ENCODE data around the gene PLOD3.

PLOD3 gene

DNA sequence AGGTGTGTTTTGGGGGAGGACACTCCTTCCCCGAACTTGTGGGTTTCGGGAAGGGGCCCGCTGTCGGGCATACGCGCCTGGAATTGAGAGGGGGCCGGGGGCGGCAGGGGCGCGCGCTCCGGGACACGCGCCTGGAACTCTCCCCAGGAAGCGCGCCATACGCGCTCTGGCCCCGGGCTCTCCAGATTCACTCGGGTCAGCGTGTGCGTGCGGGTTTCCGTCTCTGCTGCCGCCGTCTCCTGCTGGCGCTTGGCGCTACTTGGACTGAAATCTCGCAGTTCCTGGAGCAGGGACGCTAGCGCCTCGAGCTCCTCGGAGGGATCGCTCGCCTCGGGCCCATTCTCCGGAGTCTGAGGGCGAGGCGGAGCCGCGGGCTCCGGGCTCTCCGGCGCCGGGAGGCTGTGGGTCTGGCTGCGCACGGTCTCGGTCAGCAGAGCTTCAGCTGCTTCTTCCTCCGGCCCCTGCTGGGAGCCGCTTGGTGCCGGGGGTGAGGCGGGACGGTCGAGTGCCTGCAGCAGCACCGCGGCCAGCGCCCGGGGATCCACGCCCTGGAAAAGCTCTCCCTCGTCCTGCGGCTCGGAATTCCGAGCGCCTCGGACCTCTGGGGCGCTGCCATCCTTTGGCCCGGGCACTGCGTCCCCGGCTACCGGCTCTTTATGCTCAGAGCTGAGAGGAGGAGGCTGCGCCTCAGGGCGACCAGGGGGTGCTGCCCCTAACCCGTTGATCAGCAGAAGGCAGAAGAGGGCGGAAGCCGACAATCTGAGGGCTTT is 53.1 kb downstream of the PLOD3 start:
- DNase-seq, result no peak

DNA sequence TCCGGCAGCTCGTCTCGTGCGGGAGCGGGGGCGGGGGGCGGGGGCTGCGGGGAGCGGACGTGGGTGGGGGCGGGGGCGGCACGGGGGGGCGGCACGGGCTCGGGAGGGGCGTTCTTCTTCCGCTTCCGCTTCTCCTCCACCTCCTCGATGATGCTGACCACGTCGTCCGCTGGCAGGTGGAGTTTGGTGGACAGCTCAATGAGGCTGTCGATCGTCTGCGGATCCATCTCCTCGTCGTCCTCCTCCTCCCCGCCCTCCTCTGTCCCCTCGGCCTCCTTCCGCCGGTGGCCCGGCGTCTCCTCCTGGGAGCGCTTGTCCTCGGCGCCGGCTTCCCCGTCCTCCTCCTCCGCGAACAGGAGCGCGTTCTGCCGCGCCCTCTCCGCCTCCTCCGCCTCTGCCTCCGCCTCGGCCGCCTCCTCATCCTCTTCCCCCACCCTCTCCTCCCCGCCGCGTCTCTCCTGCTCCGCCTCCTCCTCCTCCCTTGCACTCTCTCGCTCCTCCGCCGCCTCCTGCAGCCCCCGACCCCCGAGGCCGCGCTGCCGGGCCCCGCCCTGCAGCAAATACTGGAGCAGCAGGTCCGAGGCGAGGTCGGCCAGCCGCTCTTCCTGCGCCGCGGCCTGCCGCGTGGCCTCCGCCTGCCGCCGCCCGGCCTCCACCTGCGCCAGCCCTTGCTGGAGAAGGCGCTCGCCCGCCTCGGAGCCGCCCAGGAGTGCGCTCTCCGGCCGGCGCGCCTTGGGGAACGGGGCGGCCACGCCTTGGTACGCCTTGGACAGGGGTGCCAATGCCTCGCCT is 53.9 kb downstream of the PLOD3 start:
- DNase-seq, result no peak

DNA sequence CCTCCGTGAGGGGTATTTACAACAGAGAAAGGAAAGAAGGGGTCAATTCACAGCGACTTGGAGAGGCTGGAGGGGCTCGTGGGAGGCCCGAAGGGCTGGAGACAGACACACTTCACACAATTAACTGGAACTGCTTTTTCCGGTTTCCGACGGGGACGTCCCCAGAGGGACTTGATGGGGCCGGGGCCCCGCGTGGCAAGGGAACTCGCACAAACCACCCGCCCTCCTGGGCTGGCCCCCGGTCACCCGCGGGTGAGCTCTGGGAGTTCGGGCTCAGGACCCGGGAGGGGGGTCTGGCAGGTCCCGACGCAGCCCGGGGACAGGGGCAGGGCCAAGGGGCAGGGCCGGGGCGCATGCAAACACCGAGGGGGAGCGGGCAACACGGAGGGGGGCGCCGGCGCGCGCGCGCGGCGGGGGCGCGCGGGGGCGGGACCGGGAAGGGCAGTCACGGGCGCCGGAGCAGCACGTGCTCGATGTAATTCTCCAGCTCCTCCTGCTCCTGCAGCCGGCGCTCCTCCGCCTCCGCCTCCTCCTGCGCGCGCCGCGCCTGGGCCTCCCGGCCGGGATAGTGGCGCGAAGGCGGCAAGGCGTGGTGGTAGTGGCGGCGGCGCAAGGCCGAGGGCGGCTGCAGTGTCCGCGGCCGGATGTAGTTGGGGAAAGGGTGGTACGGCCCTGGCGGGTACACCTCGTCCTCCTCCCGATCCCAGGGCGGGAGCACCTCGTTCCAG is 54.7 kb downstream of the PLOD3 start:
- DNase-seq, result no peak

DNA sequence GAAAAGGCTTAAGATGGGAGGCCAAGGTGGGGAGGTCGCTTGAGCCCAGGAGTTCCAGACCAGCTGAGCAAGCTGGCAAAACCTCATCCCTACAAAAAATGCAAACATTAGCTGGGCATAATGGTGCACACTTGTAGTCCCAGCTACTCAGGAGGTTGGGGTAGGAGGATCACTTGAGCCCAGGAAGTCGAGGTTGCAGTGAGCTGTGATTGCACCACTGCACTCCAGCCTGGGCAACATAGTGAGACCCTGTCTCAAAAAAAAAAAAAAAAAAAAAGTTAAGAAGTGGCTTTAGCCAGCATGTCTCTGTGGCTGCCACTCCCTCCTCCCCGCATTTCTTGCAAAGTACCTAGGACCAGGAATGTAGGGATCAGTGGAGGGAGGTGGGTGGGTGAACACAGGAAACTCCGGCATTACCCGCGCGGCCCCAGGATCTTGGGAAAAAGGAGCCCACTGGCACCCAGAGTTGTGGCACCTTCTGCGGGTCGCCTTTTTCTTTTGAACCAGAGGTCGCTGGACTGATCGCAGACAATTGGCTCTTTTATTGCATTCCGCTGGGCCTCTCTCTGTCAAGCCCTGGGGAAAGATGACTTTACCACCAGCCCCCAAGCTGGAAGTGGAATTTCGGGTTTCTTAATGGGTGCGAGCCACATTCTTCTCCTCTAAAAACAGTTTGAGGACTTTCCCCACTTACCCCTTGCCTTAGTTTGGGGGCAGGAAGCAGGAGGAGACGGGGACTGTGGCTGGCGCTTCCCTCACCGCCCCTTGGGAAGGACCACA is 55.5 kb downstream of the PLOD3 start:
- no peak for DNase-seq

DNA sequence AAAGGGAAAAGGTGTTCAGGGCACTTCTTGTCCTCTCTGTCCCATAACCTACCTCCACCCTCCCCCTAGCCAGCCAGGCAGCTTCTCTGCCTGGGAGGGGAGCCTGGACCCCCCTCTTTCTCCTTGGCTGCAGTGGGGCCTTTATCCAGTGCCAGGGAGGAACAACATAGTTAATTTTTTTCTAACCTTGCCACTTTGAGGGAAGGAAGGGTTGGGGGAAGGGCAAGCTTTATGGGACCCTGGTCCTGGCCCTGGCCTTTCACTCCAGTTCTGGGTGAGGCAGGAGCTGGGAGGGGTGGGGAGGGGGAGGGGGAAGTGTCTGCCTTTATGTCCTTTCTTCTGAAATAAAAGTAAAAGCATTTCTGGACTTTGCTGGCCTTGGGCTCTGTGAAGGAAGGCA is 56.5 kb downstream of the PLOD3 start:
- no peak for DNase-seq

DNA sequence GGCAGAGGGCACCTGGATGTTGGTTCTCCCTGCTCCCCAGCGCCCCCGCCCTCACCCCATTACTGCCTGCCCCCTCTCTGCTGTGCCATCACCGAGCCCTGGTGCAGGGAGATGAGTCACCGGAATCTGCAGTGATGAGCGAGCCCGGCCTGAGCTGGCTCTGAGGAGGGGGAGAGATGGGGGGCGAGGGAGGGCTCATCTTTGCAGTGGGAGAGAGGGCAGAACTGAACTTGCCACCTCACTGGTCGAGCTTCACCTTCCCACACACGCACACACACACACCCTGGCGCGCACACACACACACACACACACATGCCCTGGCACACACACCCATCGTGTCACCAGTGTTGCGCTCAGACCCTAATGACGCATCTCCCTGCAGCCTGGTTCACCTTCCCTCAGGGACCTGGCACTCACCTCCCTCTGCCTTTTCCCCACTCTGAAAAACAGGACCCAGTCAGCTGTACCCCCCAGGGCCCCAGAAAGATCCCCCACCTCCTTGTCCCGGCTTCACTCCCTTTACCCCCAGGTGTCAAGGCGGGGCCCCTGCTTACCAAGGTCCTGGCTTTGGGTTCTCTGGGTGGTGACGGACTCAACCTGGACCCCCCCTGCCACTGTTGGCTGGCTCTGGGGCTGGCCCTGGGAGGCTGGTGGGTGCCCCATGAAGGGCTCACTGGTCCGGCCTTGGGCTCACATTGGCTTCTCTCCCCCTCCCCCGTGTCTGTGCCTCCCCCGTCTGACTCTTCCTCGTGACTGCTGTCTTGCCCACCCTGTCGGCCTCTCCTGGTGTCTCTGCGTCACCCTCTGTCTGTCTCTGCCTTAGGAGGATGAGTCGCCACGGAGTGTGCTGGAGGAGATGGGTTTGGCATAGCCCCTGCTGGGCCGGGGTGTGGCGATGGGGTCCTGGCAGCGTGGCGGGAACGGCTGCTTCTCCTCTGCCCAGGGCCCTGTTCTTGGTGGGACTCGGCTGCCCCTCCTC is 57.4 kb downstream of the PLOD3 start:
- DNase-seq, result no peak

DNA sequence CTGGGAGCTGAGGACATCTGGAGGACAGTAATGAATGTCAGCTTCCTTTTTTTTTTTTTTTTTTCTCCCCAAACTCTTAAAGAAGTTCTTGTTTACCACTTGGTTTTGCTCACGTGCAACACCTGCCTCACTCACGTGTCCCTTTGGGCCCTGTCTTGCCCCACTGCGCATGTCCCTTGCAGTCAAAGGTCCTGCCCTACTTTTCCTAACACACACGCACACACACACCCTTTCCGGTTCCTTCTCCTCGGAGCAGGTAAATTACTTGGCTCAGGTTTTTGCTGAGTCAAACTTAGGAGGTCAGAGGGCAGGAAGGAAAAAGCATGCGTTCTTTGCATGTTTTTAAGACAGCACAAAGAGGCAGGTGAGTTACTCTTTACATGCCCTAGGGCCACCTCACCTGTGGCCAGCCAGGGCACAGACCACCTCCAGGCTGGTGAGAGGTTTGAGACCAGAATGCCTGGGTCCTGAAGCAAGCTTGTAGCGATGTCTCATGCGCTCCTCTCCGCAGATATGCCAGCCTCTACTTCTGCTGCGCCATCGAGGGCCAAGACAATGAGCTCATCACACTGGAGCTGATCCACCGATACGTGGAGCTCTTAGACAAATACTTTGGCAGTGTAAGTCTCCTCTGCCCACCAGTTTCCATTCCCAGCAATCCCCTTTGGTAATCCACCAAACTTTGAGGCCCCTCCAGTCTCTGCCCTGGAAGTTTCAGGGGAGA is 60.4 kb downstream of the PLOD3 start:
- no peak for DNase-seq

DNA sequence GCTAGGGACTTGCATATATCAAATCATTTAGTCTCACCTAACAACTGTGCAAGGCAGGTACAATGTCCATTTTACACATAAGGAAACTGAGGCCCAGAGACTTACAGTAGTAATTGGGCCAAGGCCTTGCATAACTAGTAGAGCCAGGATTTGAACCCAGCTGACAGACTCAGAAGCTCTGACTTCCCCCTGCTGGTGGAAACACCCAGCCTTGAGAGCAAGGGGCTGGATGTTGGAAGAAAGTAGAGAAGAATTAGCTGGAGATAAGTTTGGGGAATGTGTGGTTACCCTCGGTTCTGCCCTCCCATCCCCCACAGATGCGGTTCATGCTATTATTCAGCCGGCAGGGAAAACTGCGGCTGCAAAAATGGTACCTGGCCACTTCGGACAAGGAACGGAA is 61.1 kb downstream of the PLOD3 start:
- DNase-seq, result no peak
